Colon (tissue), 2 donors: Measurements from ENCODE around the gene AIG1.

Experiments
- FAIRE-seq: peaks from 2 replicates; lab custom pipeline; 2012; peaks lifted over from hg19 to GRCh38; lab: Jason Lieb, UNC
- donor health status: control.
- donor health status: control.

AIG1 gene

GRCh38 chr6:143198312-143198711, 137.6 kb downstream of the AIG1 start:
- FAIRE-seq = no peak

DNA sequence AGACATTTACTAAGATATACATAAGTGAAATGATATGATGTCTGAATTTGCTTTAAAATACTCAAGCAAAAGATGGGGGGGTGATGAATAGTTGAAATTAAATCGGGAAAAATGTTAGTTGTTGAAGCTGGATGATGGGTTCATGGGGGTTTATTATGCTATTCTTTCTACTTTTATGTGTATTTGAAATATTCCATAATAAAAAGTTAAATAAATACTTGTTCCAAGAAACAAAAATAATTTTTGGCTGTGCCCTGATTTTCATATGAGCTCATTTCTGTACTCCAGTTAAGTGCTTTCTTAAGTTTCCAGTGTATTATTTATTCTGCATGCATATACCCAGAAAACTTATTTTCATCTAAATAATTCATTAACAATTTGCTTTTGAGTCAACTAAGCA, 138.6 kb downstream of the AIG1 start:
- FAIRE-seq = no peak

GRCh38 chr6:143200167-143200770, 139.6 kb downstream of the AIG1 start:
- no peak for FAIRE-seq

- FAIRE-seq = no peak
These were observed 143.4 kb downstream of the AIG1 start for GRCh38 chr6:143204045-143204444.

DNA sequence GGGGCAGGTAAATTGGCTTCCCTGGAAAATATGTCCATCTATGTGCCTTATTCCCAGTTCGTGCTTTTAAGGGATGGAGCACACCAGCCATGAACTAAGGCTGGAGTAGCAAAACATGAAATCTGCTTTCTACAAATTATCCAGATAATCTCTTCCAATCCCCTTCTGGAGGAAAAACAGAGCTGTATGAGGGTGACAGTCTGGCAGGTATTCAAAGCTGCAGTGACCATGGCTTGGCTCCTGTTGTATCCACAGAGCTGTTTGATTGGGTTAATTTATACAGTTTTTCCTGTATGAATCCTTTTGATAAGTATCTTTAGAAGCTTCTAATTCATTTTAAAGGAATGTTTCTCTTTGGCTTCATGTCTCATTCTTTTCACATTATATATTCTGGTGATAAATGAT, 144.4 kb downstream of the AIG1 start:
- FAIRE-seq = no peak

DNA sequence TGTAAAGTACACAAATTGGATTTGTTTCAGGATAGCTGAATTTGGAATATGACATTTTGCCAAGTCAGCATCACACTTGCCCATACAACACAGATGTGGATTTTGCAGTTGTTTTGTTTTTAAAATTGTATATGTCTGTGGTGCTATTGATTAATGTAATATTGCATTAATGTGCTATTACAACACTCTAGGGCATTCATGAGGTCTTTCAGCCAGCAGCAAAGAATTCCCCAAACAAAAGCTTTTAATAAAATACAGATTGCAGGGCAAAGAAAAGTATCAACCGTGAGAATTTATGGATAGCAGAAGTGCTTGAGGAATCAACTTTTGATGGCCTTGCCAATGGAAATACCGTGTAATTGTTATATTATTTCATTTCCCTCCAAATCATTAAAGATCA, 144.9 kb downstream of the AIG1 start:
- no peak for FAIRE-seq

DNA sequence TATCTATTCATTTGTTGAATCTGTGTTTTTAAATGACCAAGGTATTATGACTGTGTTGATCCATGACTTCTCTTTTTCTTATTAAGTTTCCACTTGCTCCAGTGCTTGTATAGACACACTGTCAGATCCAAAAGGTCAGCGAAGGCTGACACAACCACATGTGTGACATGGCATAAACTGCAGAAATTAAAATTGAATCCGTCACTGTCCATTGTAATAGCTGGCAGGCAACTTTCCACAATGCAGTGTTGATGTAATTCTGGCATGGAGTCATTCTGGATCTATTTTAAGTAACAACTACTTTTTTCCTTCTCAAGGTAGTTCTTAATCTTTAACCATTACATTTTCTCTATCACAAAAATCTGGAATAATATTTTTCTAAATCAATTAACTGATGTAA, 145.3 kb downstream of the AIG1 start:
- no peak for FAIRE-seq

DNA sequence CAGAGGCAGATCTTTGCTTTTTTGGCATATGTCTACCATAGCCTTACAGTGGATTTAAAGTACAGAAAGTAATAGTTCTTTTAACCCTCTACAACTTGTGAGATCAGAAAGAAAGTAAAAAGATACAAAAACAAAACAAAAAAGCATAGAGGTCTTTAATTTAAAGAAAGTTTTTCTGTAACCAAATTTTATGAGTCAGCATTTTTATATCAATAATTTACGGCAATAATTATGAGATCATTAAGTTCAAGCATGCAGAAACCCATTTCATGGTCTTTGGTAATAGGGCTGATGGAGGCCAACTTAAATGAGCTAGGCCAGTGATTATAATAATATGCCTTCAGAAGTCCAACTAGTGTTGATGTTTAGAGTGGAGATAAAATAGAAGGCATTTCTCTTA, 145.9 kb downstream of the AIG1 start:
- no peak for FAIRE-seq

DNA sequence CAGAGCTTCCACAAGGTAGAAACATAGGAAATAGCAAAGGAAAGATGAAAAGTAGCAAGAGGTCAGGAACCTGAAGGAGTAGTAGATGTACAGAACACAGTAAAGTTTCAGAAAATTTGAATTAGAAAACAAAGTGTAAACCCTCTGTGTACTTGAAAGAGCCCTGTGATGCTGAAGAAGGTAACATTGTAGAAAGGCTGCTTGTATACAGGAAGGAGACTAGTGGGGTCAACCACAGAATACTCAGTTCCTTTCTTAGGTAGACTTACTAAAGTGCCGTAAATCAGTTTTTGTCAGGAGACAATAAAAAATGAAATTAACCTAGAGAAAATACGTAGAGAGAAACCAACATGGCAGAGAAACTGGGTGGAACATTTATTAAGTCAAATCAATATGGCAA, 149.7 kb downstream of the AIG1 start:
- no peak for FAIRE-seq

DNA sequence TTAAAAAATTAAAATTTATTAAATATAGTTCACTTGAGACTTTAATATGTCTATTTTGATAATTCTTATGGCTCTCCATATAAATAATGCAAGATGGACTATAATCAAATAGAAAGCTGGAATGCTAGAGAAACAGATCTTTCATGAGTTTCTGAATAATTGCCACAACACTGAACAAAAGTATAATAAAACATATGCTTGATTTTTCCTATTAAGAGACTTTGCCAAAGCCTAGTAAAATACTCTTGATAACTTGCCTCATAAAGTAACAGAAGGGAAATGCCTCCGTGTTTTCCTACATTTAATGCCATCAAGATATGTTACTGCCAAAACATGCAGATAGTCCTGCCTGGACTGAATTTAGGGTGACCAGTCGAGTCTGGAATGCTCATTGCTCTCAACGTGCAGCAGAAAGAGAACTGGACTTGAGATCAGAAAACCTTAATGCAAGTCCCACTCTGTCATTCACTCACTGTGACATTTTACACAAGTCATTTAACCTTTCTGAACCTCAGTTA, 153.2 kb downstream of the AIG1 start:
- FAIRE-seq = no peak

DNA sequence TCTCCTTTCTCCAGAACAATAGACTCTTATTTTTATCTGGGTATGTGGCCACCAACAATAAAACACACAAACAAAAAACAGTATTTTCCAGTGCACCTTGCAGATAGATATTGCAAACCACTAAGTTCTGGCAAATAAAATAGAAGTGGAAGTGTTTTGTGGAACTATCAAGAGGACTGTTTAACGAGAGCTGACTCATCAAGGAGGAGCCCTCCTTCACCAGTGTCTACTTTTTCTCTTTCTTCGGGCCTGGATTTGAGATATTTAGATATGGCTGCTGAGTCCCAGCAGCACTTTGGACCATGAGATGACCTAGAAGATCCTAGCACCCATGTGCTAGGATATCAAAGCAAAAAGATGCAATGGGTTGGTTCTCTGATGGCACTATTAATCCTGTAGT, 154.7 kb downstream of the AIG1 start:
- FAIRE-seq = no peak

DNA sequence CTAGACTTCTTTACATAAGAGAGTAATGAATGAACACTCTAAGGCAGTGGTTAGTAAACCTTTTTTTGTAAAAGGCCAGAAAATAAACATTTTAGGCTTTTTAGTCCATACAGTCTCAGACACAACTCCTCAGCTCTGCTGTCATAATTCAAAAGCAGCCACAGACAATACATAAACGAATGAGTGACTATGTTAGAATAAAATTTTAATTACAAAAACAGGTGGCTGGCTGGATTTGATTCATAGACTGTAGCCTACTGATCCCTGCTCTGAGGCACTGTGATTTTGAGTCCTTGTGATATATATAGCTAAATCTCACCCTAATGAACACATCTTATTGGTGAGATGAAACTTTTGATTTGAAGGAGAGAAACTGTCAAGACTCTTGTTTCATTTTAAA, 155.1 kb downstream of the AIG1 start:
- no peak for FAIRE-seq

DNA sequence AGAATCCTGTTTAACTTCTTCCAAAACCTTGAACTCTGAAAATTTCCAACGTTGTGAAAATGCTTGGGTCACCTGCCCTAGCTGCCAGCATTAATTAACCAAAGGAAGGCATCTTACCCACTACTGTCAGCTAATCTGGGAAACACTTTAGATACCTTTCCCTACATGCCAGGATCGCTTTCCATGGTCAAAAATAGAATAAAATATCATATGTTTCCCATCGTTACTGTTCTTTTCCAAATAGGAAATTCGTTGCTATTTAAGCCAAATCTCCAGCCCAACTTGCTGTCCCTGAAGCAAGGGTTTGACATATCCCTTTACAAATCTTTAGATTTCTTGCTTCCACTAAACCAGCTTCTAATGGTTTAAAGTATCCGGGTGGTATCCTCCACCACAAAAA, 157.5 kb downstream of the AIG1 start:
- FAIRE-seq = no peak

DNA sequence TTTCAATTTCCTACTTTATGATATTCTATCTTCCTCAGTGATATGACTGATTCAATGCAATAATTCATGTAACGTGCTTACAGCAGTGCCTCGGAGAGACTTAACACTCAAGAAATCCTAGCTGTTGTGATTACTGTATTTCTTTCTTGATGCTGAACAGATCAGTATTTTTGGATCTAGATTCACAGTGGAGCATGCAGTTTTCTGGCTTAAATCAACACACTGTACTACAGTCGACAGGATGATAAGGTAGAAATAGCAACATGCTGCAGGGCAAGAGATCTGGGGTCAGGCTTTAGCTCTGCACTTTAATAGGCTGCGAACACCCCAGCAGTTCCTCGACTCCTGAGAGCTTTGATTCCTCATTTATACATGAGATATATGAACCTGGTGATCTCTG, 161.0 kb downstream of the AIG1 start:
- no peak for FAIRE-seq

DNA sequence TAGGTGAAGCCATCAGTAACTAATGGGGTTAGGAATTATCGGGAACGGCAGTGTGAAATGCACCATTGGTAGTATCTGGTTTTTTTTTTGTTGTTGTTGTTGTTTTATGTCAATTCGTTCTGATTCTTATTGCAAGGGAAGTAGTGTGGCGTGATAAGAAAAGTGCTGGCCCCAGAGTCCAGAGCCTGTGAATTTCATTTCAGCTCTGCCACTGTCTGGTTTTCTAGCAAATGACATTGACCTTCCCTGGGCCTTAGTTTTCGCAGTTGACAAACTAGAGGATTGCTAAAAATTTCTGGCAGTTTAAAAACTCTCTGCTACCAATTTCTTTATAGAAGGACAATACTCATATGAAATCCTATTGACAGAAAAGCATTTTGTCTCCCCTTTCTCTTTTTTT, 161.6 kb downstream of the AIG1 start:
- no peak for FAIRE-seq

DNA sequence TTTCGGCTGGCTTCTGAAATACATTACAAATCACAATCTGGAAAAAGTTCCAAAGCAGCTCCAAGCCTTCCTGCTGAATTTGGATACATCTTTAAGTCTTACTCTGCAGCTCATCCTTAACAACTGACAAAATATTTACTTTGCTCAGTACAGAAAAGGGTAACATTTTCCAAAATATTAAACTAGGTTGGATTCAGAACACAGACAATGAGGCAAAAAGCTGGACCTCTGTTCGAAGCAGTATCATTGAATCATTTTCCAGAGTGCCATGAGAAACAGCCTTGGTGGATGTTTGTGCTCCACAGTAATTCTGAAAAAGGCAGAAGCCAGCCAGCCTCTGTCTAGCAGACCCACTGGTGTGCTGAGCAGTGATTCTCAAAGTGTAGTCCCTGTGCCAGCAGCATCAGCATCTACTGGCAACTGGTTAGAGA, 162.1 kb downstream of the AIG1 start:
- FAIRE-seq = no peak

GRCh38 chr6:143223895-143224294, 163.2 kb downstream of the AIG1 start:
- no peak for FAIRE-seq

- FAIRE-seq = no peak
These were observed 163.8 kb downstream of the AIG1 start for GRCh38 chr6:143224516-143224915.

DNA sequence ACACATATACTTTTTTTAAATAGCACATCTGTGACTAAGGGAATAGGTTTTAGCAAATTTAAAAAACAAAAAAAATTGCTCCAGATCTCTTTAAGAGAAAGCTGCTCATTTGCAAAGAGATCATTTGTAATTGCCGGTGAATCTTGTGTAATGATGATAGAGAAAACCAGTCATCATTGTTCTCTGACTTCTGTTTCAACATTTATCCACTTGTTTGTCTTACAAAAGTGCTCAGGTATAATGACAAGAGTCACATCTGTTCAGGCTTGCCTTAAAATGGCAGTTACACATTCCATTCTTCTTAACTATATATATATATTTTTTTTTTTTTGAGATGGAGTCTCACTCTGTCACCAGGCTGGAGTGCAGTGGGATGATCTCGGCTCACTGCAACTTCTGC, 165.2 kb downstream of the AIG1 start:
- FAIRE-seq = no peak

GRCh38 chr6:143227675-143228074, 167.0 kb downstream of the AIG1 start:
- no peak for FAIRE-seq

DNA sequence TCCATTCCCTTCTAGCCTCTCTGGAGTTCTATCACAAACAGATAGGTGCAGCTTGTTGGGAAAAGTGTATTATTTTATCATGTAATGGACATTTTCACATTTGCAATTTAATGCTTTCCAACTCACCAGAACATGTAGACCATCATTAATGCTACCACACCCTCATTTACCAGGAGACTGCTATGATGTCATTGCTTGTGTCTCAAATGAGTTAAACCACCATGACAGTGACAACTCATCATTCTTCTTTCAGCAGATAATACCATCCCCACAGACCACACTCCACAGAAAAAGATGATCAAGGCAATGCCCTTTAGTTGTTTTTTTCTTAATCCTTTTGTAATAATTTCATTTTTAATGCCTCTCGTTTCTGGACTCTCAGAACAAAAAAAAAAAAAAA, 168.7 kb downstream of the AIG1 start:
- no peak for FAIRE-seq

- no peak for FAIRE-seq
These were observed 172.2 kb downstream of the AIG1 start for GRCh38 chr6:143232849-143233248.

DNA sequence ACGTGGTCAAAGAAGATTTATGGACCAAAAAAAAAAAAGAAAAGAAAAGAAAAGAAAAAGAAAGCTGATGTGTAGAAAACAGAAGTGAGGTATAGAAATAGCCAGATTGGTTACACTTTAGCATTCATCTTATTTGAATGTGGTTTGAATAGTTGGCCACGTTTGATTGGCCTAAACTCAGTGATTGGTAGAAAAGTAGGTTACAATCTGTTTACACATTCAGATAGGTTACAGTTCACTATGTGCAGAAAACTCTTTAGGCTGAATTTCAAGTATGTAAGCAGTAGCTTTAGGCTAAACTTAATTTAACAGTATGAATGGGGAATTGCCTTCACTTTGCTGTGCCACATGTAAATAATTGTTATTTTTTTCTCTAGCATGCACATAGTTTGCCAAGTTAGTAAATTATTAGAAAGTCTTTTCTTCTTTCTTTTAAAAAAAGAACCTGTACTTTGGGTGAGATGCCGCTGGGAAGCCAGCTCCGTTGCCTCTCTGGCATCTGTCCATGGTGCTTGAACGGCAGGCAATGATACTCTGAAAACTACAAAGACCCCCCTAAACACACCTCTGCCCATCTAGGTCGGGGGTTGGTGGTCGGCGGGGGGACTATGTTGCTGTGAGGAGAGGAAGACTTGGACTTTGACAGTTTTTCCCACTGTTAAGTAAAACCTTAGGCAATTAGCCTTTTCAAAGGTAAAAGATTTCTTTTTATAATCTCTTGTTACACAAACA, 173.0 kb downstream of the AIG1 start:
- no peak for FAIRE-seq

GRCh38 chr6:143234734-143235133, 174.0 kb downstream of the AIG1 start:
- no peak for FAIRE-seq
